ENCODE results near the gene ANKRD53. TPM values are rescaled to one million over a fixed set of nuclear protein-coding genes. Genes with fewer than 3 reads are reported as not detected.

The ANKRD53 gene
- total RNA-seq, 1 donor from 2014 or later, result 11.7 TPM

GRCh38 chr2:70962211-70962884 lies 16.1 kb upstream of the ANKRD53 start:
- DNase-seq, result no peak
- no peak for TF ChIP-seq CTCF (IDR thresholded peaks at IDR 0.05; ENCODE audit: partially characterized antibody, unreplicated experiment)
- peaks cover 2% of the 10 kb centered on the region for H3K9me3 Mint-ChIP-seq (ENCODE audit: unreplicated experiment)
- H3K4me1 Mint-ChIP-seq (ENCODE audit: low read depth, unreplicated experiment), result peaks cover 1% of the 10 kb centered on the region
- H3K4me3 Mint-ChIP-seq (ENCODE audit: unreplicated experiment), result no peak overlapping the region
- H3K27me3 Mint-ChIP-seq (ENCODE audit: unreplicated experiment), result peaks cover 24% of the 10 kb centered on the region
- H3K36me3 Mint-ChIP-seq (ENCODE audit: unreplicated experiment), result no peaks in the 10 kb centered on the region
- no peak overlapping the region for H3K27ac Mint-ChIP-seq (ENCODE audit: unreplicated experiment)

GRCh38 chr2:70962885-70963878 lies 15.2 kb upstream of the ANKRD53 start:
- Mint-ChIP-seq H3K9me3 (ENCODE audit: unreplicated experiment) (peaks cover 2% of the 10 kb centered on the region), H3K27me3 (ENCODE audit: unreplicated experiment) (peaks cover 24% of the 10 kb centered on the region), H3K27ac (ENCODE audit: unreplicated experiment) (no peak overlapping the region), H3K36me3 (ENCODE audit: unreplicated experiment) (no peaks in the 10 kb centered on the region), H3K4me1 (ENCODE audit: low read depth, unreplicated experiment) (peaks cover 1% of the 10 kb centered on the region), H3K4me3 (ENCODE audit: unreplicated experiment) (no peak overlapping the region)
- no peak for DNase-seq
- TF ChIP-seq CTCF (IDR thresholded peaks at IDR 0.05; ENCODE audit: partially characterized antibody, unreplicated experiment), result no peak

GRCh38 chr2:70964133-70964532 lies 14.3 kb upstream of the ANKRD53 start:
- TF ChIP-seq CTCF (IDR thresholded peaks at IDR 0.05; ENCODE audit: partially characterized antibody, unreplicated experiment), result no peak
- H3K4me3 Mint-ChIP-seq (ENCODE audit: unreplicated experiment), result no peak overlapping the region
- H3K4me1 Mint-ChIP-seq (ENCODE audit: low read depth, unreplicated experiment), result peaks cover 1% of the 10 kb centered on the region
- H3K27ac Mint-ChIP-seq (ENCODE audit: unreplicated experiment), result no peak overlapping the region
- no peaks in the 10 kb centered on the region for H3K36me3 Mint-ChIP-seq (ENCODE audit: unreplicated experiment)
- H3K27me3 Mint-ChIP-seq (ENCODE audit: unreplicated experiment), result peaks cover 20% of the 10 kb centered on the region
- H3K9me3 Mint-ChIP-seq (ENCODE audit: unreplicated experiment), result peaks cover 2% of the 10 kb centered on the region
- DNase-seq, result no peak

- Mint-ChIP-seq H3K4me1 (ENCODE audit: low read depth, unreplicated experiment) (peaks cover 1% of the 10 kb centered on the region), H3K27ac (ENCODE audit: unreplicated experiment) (no peak overlapping the region), H3K36me3 (ENCODE audit: unreplicated experiment) (no peaks in the 10 kb centered on the region), H3K27me3 (ENCODE audit: unreplicated experiment) (peaks cover 20% of the 10 kb centered on the region), H3K9me3 (ENCODE audit: unreplicated experiment) (peaks cover 2% of the 10 kb centered on the region), H3K4me3 (ENCODE audit: unreplicated experiment) (peak overlapping the region; percentile 81)
- TF ChIP-seq CTCF (IDR thresholded peaks at IDR 0.05; ENCODE audit: partially characterized antibody, unreplicated experiment), result peak; percentile 87
- peak; percentile 83 for DNase-seq
Observed at GRCh38 chr2:70964596-70965386, 13.6 kb upstream of the ANKRD53 start.
